NCI-H69 (cell line): ENCODE measurements around the gene DNMT3B.
A peak's percentile ranks its signal among the peaks of the same experiment; 100 is the strongest.

Experiments
- DNase-seq: peaks from one replicate; lab custom pipeline; 2025; lab: John Stamatoyannopoulos, UW

Gene DNMT3B

GRCh38 chr20:32823737-32824588 is 61.8 kb downstream of the DNMT3B start:
- no peak for DNase-seq

GRCh38 chr20:32828029-32828680 is 66.0 kb downstream of the DNMT3B start:
- DNase-seq = peak; percentile 33

GRCh38 chr20:32829311-32830005 is 67.3 kb downstream of the DNMT3B start:
- no peak for DNase-seq

GRCh38 chr20:32830437-32830836 is 68.3 kb downstream of the DNMT3B start:
- DNase-seq = no peak

GRCh38 chr20:32831982-32832381 is 69.8 kb downstream of the DNMT3B start:
- DNase-seq = no peak

GRCh38 chr20:32832664-32833063 is 70.5 kb downstream of the DNMT3B start:
- DNase-seq = no peak

GRCh38 chr20:32834972-32835371 is 72.8 kb downstream of the DNMT3B start:
- no peak for DNase-seq

GRCh38 chr20:32837157-32837556 is 75.0 kb downstream of the DNMT3B start:
- no peak for DNase-seq

GRCh38 chr20:32839227-32839981 is 77.2 kb downstream of the DNMT3B start:
- DNase-seq = peak; percentile 89

GRCh38 chr20:32839982-32840285 is 77.7 kb downstream of the DNMT3B start:
- no peak for DNase-seq

- no peak for DNase-seq
These were observed 79.0 kb downstream of the DNMT3B start for GRCh38 chr20:32841174-32841573.

GRCh38 chr20:32841632-32842031 is 79.4 kb downstream of the DNMT3B start:
- no peak for DNase-seq

- DNase-seq = no peak
These were observed 80.7 kb downstream of the DNMT3B start for GRCh38 chr20:32842688-32843524.

- no peak for DNase-seq
These were observed 83.6 kb downstream of the DNMT3B start for GRCh38 chr20:32845786-32846185.

- DNase-seq = no peak
These were observed 84.7 kb downstream of the DNMT3B start for GRCh38 chr20:32846852-32847251.

- DNase-seq = no peak
These were observed 85.8 kb downstream of the DNMT3B start for GRCh38 chr20:32847964-32848363.

GRCh38 chr20:32848846-32849245 is 86.7 kb downstream of the DNMT3B start:
- DNase-seq = no peak

- DNase-seq = no peak
These were observed 87.4 kb downstream of the DNMT3B start for GRCh38 chr20:32849577-32849976.

- no peak for DNase-seq
These were observed 93.2 kb downstream of the DNMT3B start for GRCh38 chr20:32855387-32855786.

- no peak for DNase-seq
These were observed 96.0 kb downstream of the DNMT3B start for GRCh38 chr20:32858189-32858588.
